DOHH2 (cell line): ENCODE measurements around the gene GRK6.

Experiments
- CTCF ChIP-seq: fragments of 200-600 bp; sonication (generic); IDR thresholded peaks from one replicate; pipeline ENCODE4 v1.5.1; 2014; ENCODE audit warnings: antibody characterized with exemption, mild to moderate bottlenecking, low read depth, low read length; ENCODE audit not compliant: poor library complexity, severe bottlenecking
- EZH2phosphoT487 ChIP-seq: fragments of 200-600 bp; sonication (generic); IDR thresholded peaks from 2 replicates; pipeline ENCODE4 v1.6.1; 2017; ENCODE audit warnings: borderline replicate concordance, mild to moderate bottlenecking, antibody characterized with exemption, low read length, moderate library complexity, mixed read lengths

GRCh38 chr5:177447066-177447610 is 20.7 kb downstream of the GRK6 start:
- TF ChIP-seq CTCF (no peak), EZH2phosphoT487 (no peak)
